ENCODE measurements around the gene PCSK2. TPM values are rescaled to one million over a fixed set of nuclear protein-coding genes. Genes with fewer than 3 reads are reported as not detected.

Gene PCSK2
- total and polyA plus RNA-seq, 2 of the 8 experiments (the other 6 are each of a cell fraction or from before 2014, with no cell fraction given): 1.9 to 4.2 TPM

DNA sequence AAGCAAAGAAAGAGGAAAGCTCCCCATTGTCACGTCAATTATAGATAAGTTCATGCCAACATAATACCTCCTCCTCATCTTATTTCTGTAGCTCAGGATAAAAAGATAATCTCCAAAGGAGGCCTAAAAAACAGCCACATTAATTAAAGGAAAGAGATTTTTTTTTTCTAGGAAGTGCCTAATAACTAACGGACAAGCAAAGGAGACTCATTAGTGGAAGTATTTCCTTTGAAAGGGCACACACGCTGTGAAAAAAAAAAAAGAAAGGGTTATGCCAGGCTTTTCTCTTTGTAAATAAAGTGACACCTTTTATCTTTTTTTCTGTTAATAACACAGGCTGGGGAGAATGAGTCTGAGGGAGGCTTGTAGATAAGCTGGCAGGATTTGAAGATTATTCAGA is 55.7 kb downstream of the PCSK2 start:
- no peak overlapping the region for H3K9ac ChIP-seq (replicated peaks in 1 of 4; ENCODE audit: extremely low read depth in 1 of 4, low read depth in 3 of 4, low read length in 3 of 4)
- ChIA-PET CTCF (ENCODE audit: partially characterized antibody) (interaction anchor here (0.6 to 4.5 kb wide), 27 partner anchors 9 to 480 kb away, joined by 3 to 20 read pairs (median 4); partner anchors contain the start of gene PCSK2), POLR2A (ENCODE audit: partially characterized antibody) (no interaction called here)
- no peak overlapping the region for H4K8ac ChIP-seq (ENCODE audit: extremely low read depth, insufficient read depth, low read length)
- no peaks in the 10 kb centered on the region for H3K36me3 ChIP-seq (ENCODE audit: control insufficient read depth in 2 of 4, insufficient read depth in 4 of 4, low read length in 3 of 4)
- H3K23ac ChIP-seq (ENCODE audit: insufficient read length): no peak overlapping the region
- H2BK120ac ChIP-seq (replicated peaks; ENCODE audit: low read depth, low read length): no peak overlapping the region
- H3K9me3 ChIP-seq (ENCODE audit: insufficient read depth in 2 of 2, low read depth in 1 of 2, low read length in 1 of 2): no peaks in the 10 kb centered on the region
- H3K14ac ChIP-seq (ENCODE audit: insufficient read length): no peak overlapping the region
- peaks cover 2% of the 10 kb centered on the region; the same call in 1 of the 2 replicates for H3K23me2 ChIP-seq (ENCODE audit: low read depth, low read length)
- no peak overlapping the region for H2BK12ac ChIP-seq (ENCODE audit: low read depth, low read length)
- H2BK5ac ChIP-seq (ENCODE audit: low read depth, low read length): no peak overlapping the region
- TF ChIP-seq KDM4A (IDR thresholded peaks at IDR 0.05; ENCODE audit: low read depth, low read length, severe bottlenecking) (no peak), SIX5 (IDR thresholded peaks at IDR 0.05; ENCODE audit: low read depth, low read length) (no peak), CTBP2 (IDR thresholded peaks at IDR 0.05; ENCODE audit: borderline replicate concordance, insufficient read depth, insufficient read length, low read length) (no peak), JUN (IDR thresholded peaks at IDR 0.05; ENCODE audit: low read depth, low read length) (no peak), TAF7 (optimal IDR thresholded peaks at IDR 0.05; ENCODE audit: borderline replicate concordance, low read depth, low read length) (no peak), GABPA (IDR thresholded peaks at IDR 0.05; ENCODE audit: borderline replicate concordance, insufficient read depth, low read length) (no peak), YY1 (IDR thresholded peaks at IDR 0.05; ENCODE audit: low read depth, low read length) (no peak), CHD2 (IDR thresholded peaks at IDR 0.05; ENCODE audit: low read length) (no peak), BCL11A (IDR thresholded peaks at IDR 0.05; ENCODE audit: low read depth in 2 of 2, low read length in 2 of 2) (no peak)
- H3K27ac ChIP-seq (ENCODE audit: low read depth, low read length): no peak overlapping the region
- no peaks in the 10 kb centered on the region for H3K79me1 ChIP-seq (ENCODE audit: low read depth, low read length)
- 83% methylated on average over 3 of the region's 3 CpGs; no CpG with 5 or more reads in 1 of the 2 experiments for WGBS, 2 experiments (ENCODE audit: extremely low coverage in 1 of 2, insufficient coverage in 1 of 2, insufficient read length in 1 of 2, insufficient replicate concordance in 2 of 2, low coverage in 1 of 2, low lambda C conversion rate in 2 of 2, missing lambda C conversion rate in 1 of 2)
- H2BK15ac ChIP-seq (ENCODE audit: low read length): no peak overlapping the region
- no peak overlapping the region for H3K4ac ChIP-seq (replicated peaks; ENCODE audit: insufficient read length, low read depth, low read length)
- H3K27me3 ChIP-seq (replicated peaks in 1 of 4; ENCODE audit: control insufficient read depth in 3 of 4, extremely low read depth in 1 of 4, insufficient read depth in 3 of 4, low read length in 3 of 4): peaks cover 0 to 1% (median 0%) of the 10 kb centered on the region in 4 experiments; a peak in 1 of 7 replicates
- FAIRE-seq (no peak), DNase-seq (ENCODE audit: low read depth in 1 of 2, low spot score in 2 of 2) (no peak)
- no peak overlapping the region for H3K18ac ChIP-seq (ENCODE audit: extremely low read depth, low read length)
- H3K4me3 ChIP-seq (ENCODE audit: extremely low read depth in 1 of 4, insufficient read depth in 2 of 4, low read depth in 3 of 4, low read length in 4 of 4): no peak overlapping the region
- H4K91ac ChIP-seq (replicated peaks; ENCODE audit: insufficient read length, low read length): no peak overlapping the region
- no peak overlapping the region for H3K4me2 ChIP-seq (ENCODE audit: insufficient read depth in 1 of 2, low read depth in 2 of 2, low read length in 2 of 2)
- H3K79me2 ChIP-seq (ENCODE audit: control insufficient read depth in 1 of 2, insufficient read depth in 2 of 2, low read length in 2 of 2): no peaks in the 10 kb centered on the region
- no peak overlapping the region for H2AK5ac ChIP-seq (ENCODE audit: low read depth, low read length)
- no peak overlapping the region for H4K5ac ChIP-seq (ENCODE audit: insufficient read length, low read depth, low read length)
- no peak overlapping the region for H2AFZ ChIP-seq (ENCODE audit: low read length)
- no peak overlapping the region for H2BK20ac ChIP-seq (ENCODE audit: low read length)
- no peak overlapping the region for H3K56ac ChIP-seq (replicated peaks; ENCODE audit: insufficient read length, low read depth, low read length)
- no peaks in the 10 kb centered on the region for H4K20me1 ChIP-seq (replicated peaks in 1 of 2; ENCODE audit: control insufficient read depth in 1 of 2, insufficient read depth in 2 of 2, low read length in 2 of 2)
- peaks cover 0 to 5% (median 0%) of the 10 kb centered on the region in 4 experiments; a peak in 2 of 7 replicates for H3K4me1 ChIP-seq (replicated peaks in 1 of 4; ENCODE audit: control insufficient read depth in 3 of 4, insufficient read depth in 4 of 4, low read length in 3 of 4)

Measured in H1 (cell line).